HuH-7.5 (cell line): ENCODE data around the gene WDR43.
"Not testable (repeated sequence)": the region's sequence is repeated elsewhere in the genome, so short reads cannot be mapped to it uniquely, and the experiment has no call there.

Experiments used
- DNase-seq: peaks from one replicate; pipeline ENCODE4 v3.0.0; 2011; ENCODE audit warnings: low spot score

The WDR43 gene

DNA sequence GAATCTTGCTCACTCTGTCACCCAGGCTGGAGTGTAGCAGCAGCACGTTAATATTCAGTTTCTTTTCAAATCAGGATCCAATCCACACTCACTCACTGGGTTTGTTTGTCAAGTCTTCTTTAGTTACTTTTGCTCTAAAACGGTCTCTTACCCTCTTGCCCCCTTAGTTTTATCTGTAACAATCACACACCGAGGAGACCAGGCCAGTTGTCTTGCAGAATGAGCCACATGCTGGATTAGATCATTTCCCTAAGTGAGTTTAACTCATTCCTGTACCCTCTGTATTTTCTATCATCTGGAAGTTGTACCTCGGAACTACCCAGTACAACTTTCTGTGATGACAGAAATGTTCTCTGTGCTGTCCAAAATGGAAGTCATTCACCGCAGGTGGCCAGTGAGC, 65.9 kb downstream of the WDR43 start:
- no peak for DNase-seq

DNA sequence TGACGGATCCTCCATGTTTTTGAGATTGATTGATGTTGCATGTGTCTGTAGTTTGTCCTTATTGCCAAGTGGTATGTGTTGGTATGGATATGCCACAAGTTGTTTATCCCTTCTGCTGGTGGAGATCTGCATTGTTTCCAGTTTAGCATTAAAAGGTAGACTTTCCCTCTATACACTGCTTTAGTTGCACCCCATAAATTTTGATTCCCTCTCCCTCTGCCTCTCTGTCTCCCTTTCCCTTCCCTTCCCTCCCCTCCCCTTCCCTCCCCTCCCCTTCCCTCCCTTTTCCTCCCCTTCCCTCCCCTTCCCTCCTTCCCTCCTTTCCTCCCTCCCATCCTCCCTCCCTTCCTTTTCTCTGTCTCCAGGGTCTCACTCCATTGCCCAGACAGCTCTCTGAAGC, 68.0 kb downstream of the WDR43 start:
- DNase-seq = no peak

DNA sequence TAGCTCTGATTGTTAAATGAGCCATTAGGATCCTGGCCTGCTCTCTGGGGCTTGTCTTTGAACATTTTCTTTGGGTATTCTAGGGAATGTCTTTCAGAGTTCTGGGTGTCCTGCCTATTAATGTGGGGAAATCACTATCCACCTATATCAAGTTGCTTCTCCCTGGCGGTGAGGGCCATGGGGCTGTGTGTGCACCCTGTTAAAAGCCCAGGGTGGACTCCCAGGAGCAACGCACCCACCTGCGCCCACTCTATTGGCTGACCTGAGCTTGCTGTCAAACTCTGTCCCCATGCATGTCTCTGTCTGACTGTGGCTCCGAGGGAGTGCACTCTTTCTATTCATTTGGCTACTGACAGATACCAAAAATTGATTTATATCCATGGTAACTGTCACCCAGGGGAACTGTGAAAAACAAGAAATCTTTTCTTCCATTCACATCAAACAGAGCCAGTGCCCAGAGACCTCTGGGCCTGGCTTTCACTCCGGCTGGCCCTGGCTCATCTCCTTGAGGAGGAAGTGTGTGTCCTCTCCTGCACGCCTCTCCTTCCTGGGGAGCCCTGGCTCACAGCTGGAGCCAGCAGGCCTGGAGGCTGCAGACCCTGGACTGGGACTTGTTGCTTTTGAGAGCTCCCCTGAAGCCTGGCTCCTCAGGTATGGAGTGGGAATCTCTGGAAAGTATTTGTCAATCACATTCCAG, 76.1 kb downstream of the WDR43 start:
- DNase-seq = no peak

DNA sequence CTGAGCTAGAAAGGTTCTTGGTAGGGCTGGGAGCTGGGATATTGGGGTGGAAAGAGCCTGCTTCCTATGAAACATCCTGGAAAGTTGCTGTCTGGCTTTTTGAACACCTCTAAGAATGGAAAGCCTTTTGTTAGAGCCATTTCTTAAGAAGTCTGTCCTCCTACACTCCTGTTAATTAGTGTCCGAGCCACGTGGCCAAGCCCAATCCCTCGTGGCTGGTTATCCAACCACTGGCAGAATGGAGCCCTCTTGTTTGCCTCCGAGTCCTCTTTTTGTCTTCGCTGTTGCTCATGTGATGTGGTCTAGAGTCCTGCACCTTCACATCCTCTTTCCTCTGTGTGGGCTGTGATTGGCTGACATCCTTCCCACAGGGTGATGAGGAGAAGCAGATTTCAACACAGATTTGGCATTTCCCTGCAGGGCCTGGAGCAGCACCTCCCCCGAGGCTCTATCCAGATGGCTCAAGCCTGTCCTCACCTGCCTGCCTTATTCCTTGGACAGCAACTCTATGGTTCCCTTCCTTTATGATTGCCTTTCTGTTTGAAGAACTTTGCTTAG, 78.4 kb downstream of the WDR43 start:
- DNase-seq = no peak

DNA sequence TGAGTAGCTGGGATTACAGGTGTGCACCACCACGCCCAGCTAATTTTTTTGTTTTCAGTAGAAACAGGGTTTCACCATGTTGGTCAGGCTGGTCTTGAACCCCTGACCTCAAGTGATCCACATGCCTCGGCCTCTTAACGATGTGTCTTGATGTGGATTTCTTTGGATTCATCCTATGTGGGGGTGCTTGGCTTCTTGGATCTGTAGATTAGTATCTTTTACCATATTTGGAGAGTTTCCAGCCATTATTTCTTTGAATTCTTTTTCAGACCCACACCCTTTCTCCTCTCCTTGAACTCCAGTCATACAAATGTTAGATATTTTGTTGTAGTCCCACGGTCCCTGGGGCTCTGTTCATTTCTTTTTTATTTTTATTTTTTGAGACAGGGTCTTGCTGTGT, 79.8 kb downstream of the WDR43 start:
- no peak for DNase-seq

DNA sequence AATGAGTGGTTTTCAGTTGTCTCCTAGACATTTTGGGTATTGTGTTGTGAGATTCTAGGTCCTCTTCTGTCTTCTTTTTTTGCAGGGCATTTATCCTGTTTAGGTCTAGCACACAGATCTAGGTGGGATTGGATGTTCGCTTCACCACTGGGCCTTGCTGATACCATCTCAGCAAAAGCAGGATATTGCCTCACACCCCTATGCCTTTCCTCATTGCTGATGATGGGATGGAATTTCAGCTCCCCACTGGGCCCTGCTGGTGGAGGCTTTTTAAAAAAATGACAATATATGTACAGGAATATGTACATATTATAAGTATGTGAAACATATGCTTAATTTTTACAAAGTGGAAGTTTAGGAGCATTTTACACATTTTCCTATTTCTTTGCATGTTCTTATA, 81.2 kb downstream of the WDR43 start:
- DNase-seq = no peak

DNA sequence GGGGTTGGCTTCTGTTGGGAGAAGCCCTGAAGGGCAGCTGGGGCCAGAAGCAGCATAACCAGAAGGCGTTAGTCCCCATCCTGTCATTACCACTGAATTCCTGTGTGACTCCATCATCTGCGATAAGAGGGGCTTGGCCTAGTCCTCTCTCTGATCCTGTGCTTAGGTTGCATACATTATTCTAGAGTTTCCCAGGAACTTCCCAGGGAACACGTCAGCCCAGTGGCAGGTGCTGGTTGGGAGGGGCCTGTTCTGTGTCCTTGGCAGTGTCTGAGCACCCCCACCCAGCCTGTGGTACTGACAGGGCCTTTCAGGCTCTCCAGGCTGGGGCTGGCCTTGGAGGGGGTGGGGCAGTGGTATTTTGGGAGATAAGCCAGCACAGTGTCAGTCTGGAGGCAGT, 82.1 kb downstream of the WDR43 start:
- DNase-seq = no peak

DNA sequence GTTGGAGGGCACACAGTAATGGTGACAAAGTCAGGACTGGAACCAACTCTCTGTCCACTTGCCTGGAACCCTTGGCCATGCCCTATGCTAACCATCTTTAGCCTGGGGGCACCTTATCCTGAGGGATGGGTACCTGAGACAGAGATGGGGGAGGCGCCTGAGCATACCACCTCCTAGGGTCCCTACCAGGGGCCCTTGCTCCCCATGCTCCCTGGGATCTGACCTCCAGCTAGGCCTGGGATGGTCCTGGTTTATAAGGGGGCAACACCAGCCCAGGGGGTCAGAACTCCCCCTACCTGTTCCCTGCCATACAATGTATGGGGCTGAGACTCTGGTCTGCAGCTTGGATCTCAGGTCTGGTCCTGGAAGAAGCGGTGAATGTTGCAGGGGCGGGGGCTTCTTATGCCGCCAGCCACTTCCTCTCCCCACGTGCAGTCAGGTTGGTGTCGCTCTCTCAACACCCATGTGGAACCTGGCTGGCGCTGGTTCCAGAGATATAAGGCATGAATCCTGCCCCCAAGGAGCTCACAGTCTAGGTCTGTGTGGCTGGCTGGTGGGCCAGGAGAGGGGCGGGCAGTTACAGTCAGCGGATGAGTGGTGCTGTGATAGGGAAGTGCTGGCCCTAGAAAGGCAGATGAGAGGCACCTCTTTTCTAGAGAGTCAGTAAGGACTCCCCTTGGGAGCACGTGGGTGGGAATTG, 82.9 kb downstream of the WDR43 start:
- DNase-seq = no peak

DNA sequence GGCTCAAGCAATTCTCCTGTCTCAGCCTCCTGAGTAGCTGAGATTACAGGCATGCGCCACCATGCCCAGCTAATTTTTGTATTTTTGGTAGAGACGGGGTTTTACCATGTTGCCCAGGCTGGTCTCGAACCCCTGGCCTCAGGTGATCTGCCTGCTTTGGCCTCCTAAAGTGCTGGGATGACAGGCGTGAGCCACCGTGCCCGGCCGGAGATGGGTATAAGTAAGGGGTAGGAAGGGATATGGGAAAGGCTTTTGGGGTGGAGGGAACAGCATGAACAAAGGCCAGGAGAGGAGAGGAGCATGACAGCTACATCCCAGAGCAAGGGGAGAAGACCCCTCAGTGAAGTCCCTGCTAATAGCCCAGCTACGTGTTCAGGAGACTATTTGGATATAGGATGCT, 83.5 kb downstream of the WDR43 start:
- not testable (repeated sequence) for DNase-seq

DNA sequence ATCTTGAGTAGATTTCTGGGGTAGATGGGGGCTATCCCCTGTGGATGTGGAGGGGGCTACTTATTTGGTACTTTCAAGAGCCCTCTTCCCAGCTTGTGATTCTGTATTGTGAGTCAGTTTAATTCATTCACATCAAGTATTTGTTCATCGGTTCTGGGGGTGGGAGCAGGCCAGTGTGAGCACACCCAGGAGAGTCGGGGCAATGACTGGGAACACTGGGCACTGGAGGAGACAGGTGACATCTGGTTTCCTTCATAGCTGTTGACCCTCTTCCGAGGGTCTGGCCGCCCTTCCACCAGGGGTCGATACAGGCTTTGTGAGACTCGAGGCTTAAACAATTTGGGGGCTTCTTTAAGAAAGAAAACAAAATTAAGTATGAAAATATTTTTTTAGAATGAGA, 84.1 kb downstream of the WDR43 start:
- no peak for DNase-seq

DNA sequence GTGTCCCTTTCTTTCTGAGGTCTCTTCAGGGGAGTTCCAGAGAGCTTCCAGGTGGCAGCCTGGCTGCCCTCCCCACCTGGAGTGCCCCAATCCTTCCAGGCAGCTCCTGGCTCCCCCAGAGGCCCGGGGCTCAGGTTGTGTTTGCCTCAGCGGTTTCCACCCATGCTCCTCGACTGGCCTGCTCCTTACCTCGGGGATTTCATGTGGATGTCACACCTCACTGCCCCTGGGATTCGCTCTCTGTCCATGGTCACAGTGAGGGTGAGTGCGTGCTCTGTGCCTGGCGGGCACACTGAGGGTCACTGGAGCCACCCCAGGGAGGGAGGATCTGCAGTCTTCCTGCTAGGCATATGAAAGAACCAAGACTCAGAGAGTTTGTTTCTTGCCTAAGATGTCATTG, 84.6 kb downstream of the WDR43 start:
- no peak for DNase-seq

DNA sequence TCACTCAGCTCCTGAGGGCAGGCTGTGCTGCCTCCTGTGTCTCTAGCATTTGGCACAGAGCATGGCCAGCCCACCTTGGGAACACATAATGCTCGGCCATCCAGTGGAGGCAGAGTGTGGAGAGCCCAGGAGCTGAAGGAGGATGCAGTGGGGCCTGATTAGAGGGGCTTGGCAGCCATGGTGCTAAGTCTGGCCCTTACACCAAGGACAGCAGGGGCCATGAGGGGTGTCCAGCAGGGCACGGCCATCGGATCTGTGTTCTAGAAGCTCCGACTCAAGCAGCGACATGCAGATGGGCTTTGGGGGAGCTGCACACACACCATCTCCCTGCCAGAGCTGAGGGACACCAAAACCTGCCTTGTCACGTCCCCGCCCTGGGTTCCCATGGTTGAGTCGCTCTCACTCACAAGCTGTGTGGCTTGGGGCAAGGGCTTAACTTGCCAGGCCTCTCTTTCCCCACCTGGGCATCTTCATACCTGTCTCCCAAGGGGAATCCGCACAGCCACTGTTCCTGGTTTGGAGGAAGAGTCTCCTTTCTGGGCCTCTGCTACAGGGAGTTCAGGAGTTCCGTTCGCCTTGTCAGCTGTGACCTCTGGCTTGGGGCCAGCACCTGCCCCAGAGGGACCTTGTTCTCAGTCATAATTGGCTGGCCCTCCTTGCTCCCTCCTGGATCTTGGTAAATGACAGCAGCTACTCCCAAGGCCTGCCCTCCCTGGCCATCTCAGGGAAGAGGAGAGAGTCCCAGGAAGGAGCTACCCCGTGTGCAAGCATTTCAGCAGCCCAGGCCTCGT, 85.3 kb downstream of the WDR43 start:
- DNase-seq = no peak

DNA sequence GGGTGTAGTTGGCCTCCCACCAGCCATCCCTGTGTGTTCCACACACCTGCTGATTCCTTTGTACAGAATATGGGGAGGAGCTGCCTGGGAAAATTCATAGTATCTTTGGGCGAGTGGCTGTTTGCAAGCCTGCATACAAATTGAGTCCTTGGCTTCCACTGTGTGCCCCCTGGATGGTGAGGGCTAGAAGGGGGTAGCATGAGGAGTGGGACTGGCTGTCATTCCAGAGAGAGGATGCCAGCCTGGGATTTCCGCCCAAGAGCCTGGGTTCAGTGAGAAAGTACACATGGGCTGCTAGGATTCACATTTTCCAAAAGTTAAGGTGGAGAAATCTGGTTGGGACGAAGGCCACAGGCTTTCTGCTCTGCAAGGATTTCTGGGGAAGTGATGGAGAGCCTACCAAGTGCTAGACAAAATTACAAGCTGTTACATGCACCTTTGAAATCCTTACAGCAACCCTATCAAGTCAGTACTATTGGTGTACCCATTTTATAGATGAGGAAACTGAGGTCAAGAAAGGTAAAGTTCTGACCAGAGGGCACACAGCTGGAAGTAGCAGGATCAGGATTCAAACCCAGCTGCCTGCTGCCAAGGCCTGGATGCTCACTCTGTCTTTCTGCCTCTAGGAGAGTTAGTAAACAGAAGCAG, 86.0 kb downstream of the WDR43 start:
- DNase-seq = no peak

DNA sequence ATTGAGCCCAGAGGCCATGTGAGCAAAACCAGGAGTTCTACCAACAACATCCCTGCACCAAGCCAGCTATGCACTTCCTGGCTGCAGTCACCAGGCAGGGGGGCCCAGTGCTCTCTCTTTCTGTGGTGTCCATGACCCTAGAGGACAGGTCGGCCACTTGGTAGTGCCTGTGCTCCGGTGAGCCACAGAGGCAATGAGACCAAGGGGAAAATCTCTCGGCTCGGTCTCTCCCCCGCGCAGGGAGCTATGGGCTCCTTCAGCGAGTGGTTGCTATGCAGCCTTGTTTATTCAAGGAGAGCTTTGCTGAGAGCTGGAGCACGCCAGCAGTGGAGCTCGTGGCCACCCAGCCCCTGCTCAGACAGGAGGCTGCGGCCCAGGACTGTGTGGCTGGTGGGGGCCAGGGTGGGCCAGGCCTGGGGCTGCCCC, 86.6 kb downstream of the WDR43 start, which contains the start of gene TOGARAM2:
Gene TOGARAM2 (plus strand): TSS at position 283 of the 426 bp plus-strand sequence. CDS start 13,537 bp downstream, outside the sequence.
- DNase-seq = no peak

DNA sequence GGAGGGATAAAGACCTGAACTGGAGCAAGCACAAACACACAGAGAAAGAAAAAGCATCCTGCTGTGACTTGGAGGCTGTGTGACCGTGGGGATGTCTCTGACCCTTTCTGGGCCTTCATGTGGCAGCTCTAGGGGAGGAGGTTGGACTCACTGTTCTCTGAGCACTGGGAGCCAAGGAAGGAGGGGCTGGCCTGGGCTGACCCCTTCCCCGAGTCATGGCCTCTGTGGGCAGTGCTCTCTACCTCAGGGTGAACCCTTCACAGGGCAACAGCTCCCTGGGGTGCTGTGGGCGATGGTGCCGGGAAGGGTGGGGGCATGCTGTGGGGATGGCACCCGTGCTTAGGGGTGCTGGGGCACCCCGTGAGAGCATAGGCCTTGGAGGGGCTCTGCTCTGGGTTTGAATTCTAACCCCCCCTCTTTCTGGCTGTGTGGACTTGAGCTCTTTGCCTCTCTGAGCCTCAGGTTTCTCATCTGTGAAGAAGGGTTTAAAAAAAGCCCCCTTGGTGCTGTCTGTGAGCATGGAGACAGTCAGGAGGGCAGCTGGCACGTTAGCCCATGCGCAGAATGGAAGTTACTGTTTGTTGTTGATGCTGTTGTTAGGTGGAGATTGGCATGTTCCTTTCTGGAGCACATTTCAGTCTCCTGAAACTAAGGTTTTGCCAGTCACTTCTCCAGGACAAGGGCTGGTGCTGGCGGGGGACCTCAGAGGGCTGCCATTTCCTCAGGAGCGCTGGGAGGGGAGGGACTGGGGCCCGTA, 87.3 kb downstream of the WDR43 start:
- DNase-seq = no peak

DNA sequence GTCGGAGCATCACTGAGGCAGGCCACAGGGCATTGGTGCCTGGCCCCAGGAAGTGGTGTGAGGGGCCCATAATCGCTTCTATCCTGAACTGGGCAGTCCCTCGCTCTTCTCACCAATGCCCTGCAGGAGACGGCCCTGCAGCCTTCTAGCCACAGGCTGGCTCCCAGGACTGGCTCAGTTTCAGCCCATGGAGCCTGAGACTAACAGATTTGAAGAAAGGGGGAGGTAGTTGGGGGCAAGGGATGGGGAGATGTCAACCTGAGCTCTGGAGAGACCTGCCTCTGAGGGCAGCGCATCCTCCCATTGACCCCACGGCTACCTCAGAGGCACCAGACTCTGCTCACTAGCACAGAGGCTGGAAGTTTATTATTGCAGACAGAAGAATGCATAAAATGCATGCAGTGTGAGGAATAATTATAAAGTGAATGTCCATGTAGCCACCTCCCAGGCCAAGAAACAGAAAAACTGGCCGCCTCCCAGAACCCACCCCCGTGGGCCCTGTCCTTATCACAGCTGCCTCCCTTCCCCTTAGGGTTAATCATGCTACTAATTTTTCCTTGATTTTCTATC, 88.0 kb downstream of the WDR43 start:
- DNase-seq = no peak

DNA sequence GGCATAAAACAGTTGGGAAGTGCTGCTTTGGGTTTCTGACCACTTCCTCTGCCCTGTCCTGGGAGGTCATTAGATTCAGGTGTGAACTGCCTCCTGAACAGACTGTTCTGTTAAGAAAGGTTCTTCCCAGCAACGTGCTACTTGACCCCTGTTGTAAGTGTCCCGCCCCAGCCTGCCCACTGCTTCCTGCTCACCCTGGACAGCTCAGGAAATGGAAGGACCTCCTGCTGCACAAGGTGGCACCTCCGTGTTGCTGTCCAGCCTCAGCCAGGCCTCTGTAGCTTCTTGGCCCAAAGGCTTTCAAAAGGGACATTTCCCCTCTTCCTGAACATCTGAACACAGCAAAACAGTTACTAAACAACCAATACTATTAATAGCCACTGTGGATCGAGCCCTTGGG, 92.0 kb downstream of the WDR43 start:
- DNase-seq = no peak

DNA sequence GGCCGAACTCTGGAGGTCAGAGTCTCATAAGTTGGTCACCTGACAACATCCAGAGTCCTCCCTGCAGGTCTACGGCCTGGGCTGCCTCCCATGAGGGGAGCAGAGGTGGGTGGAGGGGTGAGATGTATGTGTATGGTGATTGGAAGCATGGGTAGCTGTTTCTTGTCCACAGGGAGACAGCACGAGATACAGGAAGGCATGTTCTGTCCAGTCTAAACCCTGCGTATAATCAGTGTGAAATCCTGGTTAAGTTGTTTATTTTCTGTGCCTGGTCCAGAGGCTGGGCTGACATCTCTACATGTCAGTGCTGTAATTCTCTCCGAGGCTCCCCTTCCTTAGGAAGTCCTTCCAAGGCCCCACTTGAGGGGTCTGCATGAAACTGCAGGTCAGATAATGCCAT, 95.5 kb downstream of the WDR43 start:
- no peak for DNase-seq

DNA sequence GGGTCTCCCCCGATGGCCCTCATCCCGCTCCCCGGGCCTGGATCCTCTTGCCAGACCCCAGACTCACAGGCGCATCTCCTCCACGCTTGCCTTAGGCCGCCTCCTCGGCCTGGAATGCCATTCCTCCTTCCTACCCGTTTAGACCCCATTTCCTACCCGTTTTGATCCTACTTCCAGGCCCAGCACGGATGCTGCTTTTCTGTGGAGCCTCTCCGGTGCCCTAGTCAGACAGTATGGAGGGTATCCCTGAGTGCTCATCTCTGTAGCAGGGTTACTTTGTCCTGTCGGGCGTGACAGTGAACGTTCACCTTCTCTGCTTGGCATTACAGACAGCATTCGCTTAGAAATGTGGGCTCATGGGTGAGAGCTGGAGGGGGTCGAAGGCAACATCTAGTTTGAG, 96.0 kb downstream of the WDR43 start:
- no peak for DNase-seq

DNA sequence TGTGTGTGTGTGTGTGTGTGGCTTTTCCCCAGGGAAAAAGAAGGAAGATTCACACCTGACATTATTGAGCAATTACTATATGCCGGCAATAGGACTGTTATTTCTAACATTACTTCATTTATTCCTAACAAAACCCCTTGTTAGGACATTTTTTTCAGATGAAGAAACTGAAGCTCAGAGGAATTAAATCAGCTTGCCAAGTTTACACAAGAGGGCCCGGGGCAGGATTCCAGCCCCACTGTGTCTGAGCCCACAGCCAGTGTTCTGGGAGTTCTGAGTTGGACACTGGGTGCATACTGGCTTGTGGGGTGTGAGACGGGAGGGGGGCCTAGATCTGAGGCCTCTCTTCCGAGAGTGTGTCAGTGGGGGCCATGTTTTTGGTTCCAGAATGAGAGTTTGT, 96.6 kb downstream of the WDR43 start:
- no peak for DNase-seq

DNA sequence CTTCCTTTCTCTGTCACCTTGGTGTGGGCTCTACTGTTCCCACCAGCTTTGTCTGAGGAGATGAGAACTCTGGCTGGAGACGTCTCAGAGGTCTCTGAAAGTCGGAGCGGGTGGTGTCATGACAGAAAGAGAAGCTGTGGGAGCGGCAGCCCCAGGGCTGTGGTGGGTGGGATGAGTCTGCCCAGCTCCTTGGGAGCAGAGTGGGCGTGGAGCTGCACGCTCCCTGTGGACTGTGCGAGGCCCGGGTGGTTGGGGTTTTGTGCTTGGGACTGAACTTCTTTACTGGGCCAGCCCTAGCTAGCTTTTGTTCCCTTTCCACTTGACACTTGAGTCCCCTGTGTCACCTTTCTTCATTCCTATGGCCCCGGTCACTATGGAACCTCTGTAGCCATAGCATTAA, 97.0 kb downstream of the WDR43 start:
- DNase-seq = no peak
